ENCODE measurements around the gene SPINK7.

- TF ChIP-seq CTCF (IDR thresholded peaks at IDR 0.05 in 4 of 5, conservative IDR thresholded peaks at IDR 0.05 in 1 of 5) = no peak
- TF ChIP-seq POLR2A (IDR thresholded peaks at IDR 0.05) = no peak
Observed at GRCh38 chr5:148309746-148310145, 2.5 kb upstream of the SPINK7 start.
